HepG2 (cell line): ENCODE data around the gene ESYT2. TPM values are rescaled to one million over a fixed set of nuclear protein-coding genes. Genes with fewer than 3 reads are reported as not detected.
A peak's percentile ranks its signal among the peaks of the same experiment; 100 is the strongest.

Experiments used
- BRD4 ChIP-seq: sonication (generic); formaldehyde crosslinking; IDR thresholded peaks from 2 replicates; pipeline ENCODE4 v1.4.0; 2020; ENCODE audit warnings: missing genetic modification reagents
- CHD2 ChIP-seq: IDR thresholded peaks from 2 replicates; pipeline ENCODE4 v1.6.1; 2011; ENCODE audit warnings: low read depth, low read length, improper control_type of control experiment
- MIER3 ChIP-seq: IDR thresholded peaks from 2 replicates; pipeline ENCODE4 v1.6.1; 2016; ENCODE audit warnings: missing compliant biosample characterization, borderline replicate concordance
- MTF1 ChIP-seq: sonication (generic); formaldehyde crosslinking; IDR thresholded peaks from 2 replicates; pipeline ENCODE4 v1.5.0; 2020; ENCODE audit warnings: missing genetic modification reagents
- RBM22 ChIP-seq: fragments of 200-400 bp; formaldehyde crosslinking; optimal IDR thresholded peaks from 2 replicates; pipeline ENCODE3; 2017; ENCODE audit warnings: mild to moderate bottlenecking, low read length, moderate library complexity
- SAP130 ChIP-seq: IDR thresholded peaks from 2 replicates; pipeline ENCODE4 v1.6.1; 2016; ENCODE audit warnings: low read depth
- SMYD3 ChIP-seq: sonication (generic); formaldehyde crosslinking; IDR thresholded peaks from 2 replicates; pipeline ENCODE4 v1.8.1; 2023; ENCODE audit warnings: mild to moderate bottlenecking, missing genetic modification reagents
- TFDP1 ChIP-seq: IDR thresholded peaks from 2 replicates; pipeline ENCODE4 v1.6.1; 2016; ENCODE audit warnings: missing compliant biosample characterization, missing genetic modification reagents, borderline replicate concordance
- ZNF142 ChIP-seq: sonication (generic); formaldehyde crosslinking; IDR thresholded peaks from 2 replicates; pipeline ENCODE4 v1.4.0; 2020; ENCODE audit warnings: missing genetic modification reagents
- ZNF572 ChIP-seq: sonication (generic); formaldehyde crosslinking; IDR thresholded peaks from 2 replicates; pipeline ENCODE4 v1.5.1; 2020; ENCODE audit warnings: mild to moderate bottlenecking, missing genetic modification reagents
- ZNF670 ChIP-seq: sonication (generic); formaldehyde crosslinking; IDR thresholded peaks from 2 replicates; pipeline ENCODE4 v1.8.0; 2022; ENCODE audit warnings: mild to moderate bottlenecking, missing genetic modification reagents, borderline replicate concordance
- ZNF672 ChIP-seq: sonication (generic); formaldehyde crosslinking; IDR thresholded peaks from 2 replicates; pipeline ENCODE4 v1.8.1; 2022; ENCODE audit warnings: missing genetic modification reagents
- ZNF883 ChIP-seq: sonication (generic); formaldehyde crosslinking; IDR thresholded peaks from 2 replicates; pipeline ENCODE4 v1.5.1; 2020; ENCODE audit warnings: mild to moderate bottlenecking, missing genetic modification reagents; ENCODE audit errors: not compliant biosample characterization
- polyA plus RNA-seq, 8 experiments: library from polyadenylated mRNA; depleted of rRNA in 3 of 8; stranded (reverse) in 7 of 8; unstranded in 1 of 8; fragments of >200 nt; fragmentation: Illumina TruSeq in 4 of 8; extraction: Trizol in 4 of 8; gene quantifications; 2 replicates each; pipeline versions ENCODE4 v1.2.1 to v1.2.3, GENCODE V29; 2011 to 2016; ENCODE audit warnings: low read depth in 4 of 8, missing spikeins in 1 of 8, mixed read lengths in 1 of 8; ENCODE audit not compliant: insufficient read depth in 1 of 8
- total RNA-seq, 5 experiments: library from RNA; depleted of rRNA; stranded (reverse); fragments of >200 nt; fragmentation: Illumina TruSeq; extraction: Trizol; gene quantifications; 2 replicates each; pipeline ENCODE4 v1.2.3, GENCODE V29; 2016; ENCODE audit warnings: low read depth in 1 of 5
- TF ChIP-seq, protein P1 (sequence below): sonication (generic); formaldehyde crosslinking; IDR thresholded peaks from 2 replicates; pipeline ENCODE4 v1.4.0; 2020; ENCODE audit warnings: mild to moderate bottlenecking, missing genetic modification reagents, borderline replicate concordance
- TF ChIP-seq, protein P2 (sequence below): sonication (generic); formaldehyde crosslinking; conservative IDR thresholded peaks from 2 replicates; pipeline ENCODE4 v1.8.0; 2022; ENCODE audit warnings: missing genetic modification reagents

The ESYT2 gene
- total and polyA plus RNA-seq, 2 of the 13 experiments (the other 11 are each of a cell fraction or from before 2014, with no cell fraction given) = 28.5 to 37.3 TPM

- TF ChIP-seq RBM22 (peak; percentile 50), SMYD3 (CRISPR knock-in tag) (no peak), BRD4 (CRISPR knock-in tag) (peak; percentile 58; the same call in 1 of the 2 replicates), MTF1 (CRISPR knock-in tag) (peak; percentile 52; the same call in 1 of the 2 replicates), ZNF883 (peak; percentile 72), CHD2 (peak; percentile 46; the same call in 1 of the 2 replicates), ZNF672 (CRISPR knock-in tag) (no peak), TFDP1 (CRISPR knock-in tag) (peak; percentile 81), ZNF572 (peak; percentile 93; the same call in 1 of the 2 replicates), MIER3 (CRISPR knock-in tag) (no peak; the same call in 1 of the 2 replicates), ZNF142 (CRISPR knock-in tag) (peak; percentile 84), SAP130 (CRISPR knock-in tag) (peak; percentile 89), ZNF670 (peak; percentile 82; the same call in 1 of the 2 replicates)
- TF ChIP-seq, protein P1, sequence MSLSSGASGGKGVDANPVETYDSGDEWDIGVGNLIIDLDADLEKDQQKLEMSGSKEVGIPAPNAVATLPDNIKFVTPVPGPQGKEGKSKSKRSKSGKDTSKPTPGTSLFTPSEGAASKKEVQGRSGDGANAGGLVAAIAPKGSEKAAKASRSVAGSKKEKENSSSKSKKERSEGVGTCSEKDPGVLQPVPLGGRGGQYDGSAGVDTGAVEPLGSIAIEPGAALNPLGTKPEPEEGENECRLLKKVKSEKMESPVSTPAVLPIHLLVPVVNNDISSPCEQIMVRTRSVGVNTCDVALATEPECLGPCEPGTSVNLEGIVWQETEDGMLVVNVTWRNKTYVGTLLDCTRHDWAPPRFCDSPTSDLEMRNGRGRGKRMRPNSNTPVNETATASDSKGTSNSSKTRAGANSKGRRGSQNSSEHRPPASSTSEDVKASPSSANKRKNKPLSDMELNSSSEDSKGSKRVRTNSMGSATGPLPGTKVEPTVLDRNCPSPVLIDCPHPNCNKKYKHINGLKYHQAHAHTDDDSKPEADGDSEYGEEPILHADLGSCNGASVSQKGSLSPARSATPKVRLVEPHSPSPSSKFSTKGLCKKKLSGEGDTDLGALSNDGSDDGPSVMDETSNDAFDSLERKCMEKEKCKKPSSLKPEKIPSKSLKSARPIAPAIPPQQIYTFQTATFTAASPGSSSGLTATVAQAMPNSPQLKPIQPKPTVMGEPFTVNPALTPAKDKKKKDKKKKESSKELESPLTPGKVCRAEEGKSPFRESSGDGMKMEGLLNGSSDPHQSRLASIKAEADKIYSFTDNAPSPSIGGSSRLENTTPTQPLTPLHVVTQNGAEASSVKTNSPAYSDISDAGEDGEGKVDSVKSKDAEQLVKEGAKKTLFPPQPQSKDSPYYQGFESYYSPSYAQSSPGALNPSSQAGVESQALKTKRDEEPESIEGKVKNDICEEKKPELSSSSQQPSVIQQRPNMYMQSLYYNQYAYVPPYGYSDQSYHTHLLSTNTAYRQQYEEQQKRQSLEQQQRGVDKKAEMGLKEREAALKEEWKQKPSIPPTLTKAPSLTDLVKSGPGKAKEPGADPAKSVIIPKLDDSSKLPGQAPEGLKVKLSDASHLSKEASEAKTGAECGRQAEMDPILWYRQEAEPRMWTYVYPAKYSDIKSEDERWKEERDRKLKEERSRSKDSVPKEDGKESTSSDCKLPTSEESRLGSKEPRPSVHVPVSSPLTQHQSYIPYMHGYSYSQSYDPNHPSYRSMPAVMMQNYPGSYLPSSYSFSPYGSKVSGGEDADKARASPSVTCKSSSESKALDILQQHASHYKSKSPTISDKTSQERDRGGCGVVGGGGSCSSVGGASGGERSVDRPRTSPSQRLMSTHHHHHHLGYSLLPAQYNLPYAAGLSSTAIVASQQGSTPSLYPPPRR (CRISPR knock-in tag) = peak; percentile 65
- TF ChIP-seq, protein P2, sequence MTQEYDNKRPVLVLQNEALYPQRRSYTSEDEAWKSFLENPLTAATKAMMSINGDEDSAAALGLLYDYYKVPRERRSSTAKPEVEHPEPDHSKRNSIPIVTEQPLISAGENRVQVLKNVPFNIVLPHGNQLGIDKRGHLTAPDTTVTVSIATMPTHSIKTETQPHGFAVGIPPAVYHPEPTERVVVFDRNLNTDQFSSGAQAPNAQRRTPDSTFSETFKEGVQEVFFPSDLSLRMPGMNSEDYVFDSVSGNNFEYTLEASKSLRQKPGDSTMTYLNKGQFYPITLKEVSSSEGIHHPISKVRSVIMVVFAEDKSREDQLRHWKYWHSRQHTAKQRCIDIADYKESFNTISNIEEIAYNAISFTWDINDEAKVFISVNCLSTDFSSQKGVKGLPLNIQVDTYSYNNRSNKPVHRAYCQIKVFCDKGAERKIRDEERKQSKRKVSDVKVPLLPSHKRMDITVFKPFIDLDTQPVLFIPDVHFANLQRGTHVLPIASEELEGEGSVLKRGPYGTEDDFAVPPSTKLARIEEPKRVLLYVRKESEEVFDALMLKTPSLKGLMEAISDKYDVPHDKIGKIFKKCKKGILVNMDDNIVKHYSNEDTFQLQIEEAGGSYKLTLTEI = no peak
Observed at GRCh38 chr7:158829342-158830210, at the start of gene ESYT2 (continued).
